ENCODE measurements around the gene SGIP1.
A peak's percentile ranks its signal among the peaks of the same experiment; 100 is the strongest.
"Not testable (repeated sequence)": the region's sequence is repeated elsewhere in the genome, so short reads cannot be mapped to it uniquely, and the experiment has no call there.

The SGIP1 gene

GRCh38 chr1:66684353-66684752 lies 150.4 kb downstream of the SGIP1 start:
- DNase-seq (ENCODE audit: low read depth), result no peak

DNA sequence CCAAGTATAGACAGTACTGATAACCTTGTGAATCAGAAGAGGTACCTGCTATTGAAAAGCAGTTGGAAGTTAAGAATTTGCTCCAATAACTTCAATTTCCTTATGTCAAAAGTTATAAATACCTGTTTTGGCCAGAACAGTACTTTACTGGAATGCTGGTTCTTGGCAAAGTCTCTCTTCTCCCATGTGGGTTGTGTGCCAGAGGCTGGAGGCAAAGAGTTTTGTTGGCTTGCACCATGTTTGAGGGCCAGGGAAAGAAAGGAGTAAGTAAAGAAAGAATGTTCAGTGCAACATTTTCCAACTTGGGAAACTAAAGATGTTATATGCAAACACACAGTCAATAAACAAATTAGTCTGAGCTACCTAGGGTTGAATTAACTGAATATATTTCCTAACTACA lies 151.3 kb downstream of the SGIP1 start:
- DNase-seq (ENCODE audit: low read depth), result no peak

DNA sequence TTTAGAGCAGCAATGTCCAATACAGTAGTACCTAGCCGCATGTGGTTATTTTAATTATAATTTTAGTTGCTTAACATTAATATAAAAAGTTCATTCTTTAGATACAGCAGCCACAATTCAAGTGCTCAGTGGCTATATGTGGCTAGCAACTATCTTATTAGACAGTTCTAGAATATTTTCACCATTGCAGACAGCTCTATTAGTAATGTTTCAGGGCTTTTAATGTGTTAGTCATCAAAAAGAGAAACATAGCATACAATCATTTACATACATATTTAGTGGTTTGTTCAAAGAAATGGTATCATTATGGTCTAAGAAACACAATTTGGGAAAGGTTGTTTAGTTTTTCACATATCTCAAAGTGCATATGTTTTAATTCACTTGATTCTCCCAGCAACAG lies 151.7 kb downstream of the SGIP1 start:
- DNase-seq (ENCODE audit: low read depth), result no peak

GRCh38 chr1:66686406-66686805 lies 152.5 kb downstream of the SGIP1 start:
- DNase-seq (ENCODE audit: low read depth), result no peak

- no peak for DNase-seq (ENCODE audit: low read depth)
Measured at GRCh38 chr1:66687358-66687757, 153.4 kb downstream of the SGIP1 start.

GRCh38 chr1:66690666-66691381 lies 156.9 kb downstream of the SGIP1 start:
- no peak for DNase-seq (ENCODE audit: low read depth)

GRCh38 chr1:66692681-66693080 lies 158.7 kb downstream of the SGIP1 start:
- no peak for DNase-seq (ENCODE audit: low read depth)

GRCh38 chr1:66693856-66694255 lies 159.9 kb downstream of the SGIP1 start:
- no peak for DNase-seq (ENCODE audit: low read depth)

DNA sequence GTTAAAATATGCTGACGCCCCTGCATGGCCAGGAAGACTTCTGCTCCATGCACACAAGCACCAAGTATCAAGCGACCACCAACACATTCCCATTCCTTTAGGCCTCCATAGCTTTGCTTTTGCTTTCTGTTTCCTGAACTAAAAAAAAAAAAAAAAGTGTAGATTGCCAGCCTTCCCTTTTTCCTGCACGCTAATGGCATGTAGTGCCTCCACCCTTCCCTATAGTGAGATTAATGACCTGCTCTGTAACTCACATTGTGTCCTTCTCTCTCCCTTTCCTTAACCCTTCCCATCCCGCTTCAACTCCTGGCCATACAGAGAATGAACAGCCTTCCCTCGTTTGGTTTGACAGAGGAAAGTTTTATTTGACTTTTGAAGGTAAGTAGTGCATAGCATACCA lies 161.2 kb downstream of the SGIP1 start:
- no peak for DNase-seq (ENCODE audit: low read depth)

- no peak for DNase-seq (ENCODE audit: low read depth)
Measured at GRCh38 chr1:66696771-66697170, 162.8 kb downstream of the SGIP1 start.

- DNase-seq (ENCODE audit: low read depth), result no peak
Measured at GRCh38 chr1:66699213-66699612, 165.3 kb downstream of the SGIP1 start.

DNA sequence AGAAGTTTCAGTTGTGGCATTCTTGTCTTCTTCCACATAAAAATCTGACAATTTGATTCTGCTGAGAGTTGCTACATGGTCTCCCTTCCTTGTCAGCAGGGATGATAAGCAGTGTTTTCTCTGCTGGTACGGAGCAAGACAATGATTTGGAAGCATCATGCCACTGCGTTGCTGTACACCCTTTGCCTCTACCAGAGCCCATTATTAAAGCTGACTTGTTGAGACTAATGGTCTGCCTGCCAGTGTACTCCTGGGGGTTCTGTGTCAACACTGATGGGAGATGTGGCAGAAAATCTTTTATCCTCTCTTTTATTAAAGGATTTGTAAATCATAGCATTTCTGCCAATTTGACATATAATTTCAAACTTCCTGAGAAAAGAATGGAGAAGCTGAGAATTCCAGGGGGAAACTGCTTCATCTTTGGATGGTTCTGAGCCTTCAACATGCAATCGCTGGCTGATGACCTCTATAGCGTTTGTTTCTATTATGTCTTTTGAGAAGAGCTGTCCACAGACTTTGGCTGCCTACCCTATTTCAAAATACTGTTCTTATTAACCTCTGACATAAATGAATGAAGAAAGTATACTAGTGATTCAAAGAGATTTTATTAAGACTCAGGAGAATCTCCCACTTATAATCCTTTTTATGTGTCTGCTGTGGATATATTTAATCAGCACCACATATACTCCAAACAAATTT lies 170.4 kb downstream of the SGIP1 start:
- peak; percentile 16 for DNase-seq (ENCODE audit: low read depth)

GRCh38 chr1:66705110-66705509 lies 171.2 kb downstream of the SGIP1 start:
- DNase-seq (ENCODE audit: low read depth), result peak; percentile 28

DNA sequence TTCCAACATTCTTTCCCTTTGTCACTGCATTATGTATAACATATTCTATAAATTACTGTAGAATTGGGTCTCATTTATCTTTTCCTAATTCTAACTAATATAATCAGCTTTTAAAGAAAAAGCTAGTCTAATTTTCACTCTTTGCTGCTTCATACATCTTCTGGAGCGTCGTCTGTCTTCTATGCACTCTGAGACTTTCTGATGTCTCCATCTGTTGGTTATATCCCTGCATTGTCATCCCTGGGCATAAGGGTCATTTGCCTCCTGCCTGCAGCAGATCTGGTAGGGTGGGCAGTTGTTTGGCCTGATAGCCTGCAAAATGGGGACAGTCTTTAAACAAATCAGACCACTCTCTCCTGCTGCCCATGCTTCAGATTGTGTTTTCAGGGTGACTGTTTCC lies 177.5 kb downstream of the SGIP1 start:
- DNase-seq (ENCODE audit: low read depth), result no peak

DNA sequence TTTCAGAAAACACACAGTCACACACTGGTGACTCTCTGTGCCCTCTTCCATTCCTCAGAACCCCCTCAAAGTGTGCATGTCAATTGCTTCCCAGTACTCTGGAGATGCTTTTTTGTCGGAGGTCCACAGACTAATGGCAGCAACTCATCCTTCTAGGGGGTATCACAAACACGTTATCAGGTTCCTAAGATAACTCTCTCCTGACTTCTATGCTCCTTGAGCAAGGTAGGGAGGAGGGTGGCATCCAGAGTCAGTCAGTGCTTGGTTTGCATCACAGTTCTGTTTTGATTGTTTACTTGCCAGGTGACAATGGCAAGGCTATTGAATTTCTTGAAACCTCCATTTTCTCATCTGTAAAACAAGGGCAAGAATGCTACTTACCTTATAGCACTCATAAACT lies 178.9 kb downstream of the SGIP1 start:
- no peak for DNase-seq (ENCODE audit: low read depth)

GRCh38 chr1:66723985-66724384 lies 190.0 kb downstream of the SGIP1 start:
- no peak for DNase-seq (ENCODE audit: low read depth)

DNA sequence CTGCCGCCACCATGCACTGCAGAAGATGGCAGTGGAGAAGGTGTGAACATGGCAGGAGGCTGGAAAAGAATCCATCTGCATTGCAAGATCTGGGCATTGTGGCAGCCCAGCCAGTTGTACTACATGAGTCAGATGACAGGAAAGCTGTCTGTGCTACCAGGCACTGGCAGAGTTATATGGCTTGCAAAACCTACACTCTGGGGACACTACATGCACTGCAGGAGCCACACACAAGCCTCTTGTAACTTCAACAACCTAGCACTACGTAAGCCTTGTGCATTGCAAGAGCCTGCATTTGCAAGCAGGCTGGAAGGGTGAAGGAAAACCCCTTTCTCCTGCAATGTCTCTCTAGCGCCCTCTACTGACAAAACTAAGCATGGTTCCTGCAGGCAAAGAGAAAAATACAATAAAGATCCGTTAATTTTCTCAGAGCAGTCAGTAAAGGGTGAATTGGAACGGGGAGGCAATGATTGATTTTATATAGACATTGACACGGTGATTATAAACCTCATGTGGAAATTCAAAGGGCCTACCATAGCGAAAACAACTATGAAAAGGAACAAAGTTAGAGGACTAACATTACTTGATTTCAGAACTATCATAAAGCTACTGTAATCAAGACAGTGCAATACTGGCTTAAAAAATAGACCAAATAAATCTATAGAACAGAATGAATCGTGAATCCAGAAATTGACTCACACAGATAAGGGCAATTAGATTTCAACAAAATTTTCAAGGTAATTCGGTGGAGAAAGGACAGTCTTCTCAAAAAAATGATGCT lies 192.1 kb downstream of the SGIP1 start:
- DNase-seq (ENCODE audit: low read depth), result peak; percentile 69

- no peak for DNase-seq (ENCODE audit: low read depth)
Measured at GRCh38 chr1:66728021-66728420, 194.1 kb downstream of the SGIP1 start.

DNA sequence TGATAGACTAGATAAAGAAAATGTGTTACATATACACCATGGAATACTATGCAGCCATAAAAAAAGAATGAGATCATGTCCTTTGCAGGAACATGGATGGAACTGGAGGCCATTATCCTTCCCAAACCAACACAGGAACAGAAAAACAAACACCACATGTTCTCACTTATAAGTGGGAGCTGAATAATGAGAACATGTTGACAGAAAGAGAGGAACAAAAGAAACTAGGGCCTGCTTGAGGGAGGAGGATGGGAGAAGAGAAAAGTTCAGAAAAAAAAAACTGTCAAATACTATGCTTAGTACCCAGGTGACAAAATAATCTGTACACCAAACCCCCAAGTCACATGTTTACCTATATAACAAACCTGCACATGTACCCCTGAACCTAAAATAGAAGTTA lies 194.8 kb downstream of the SGIP1 start:
- DNase-seq (ENCODE audit: low read depth), result not testable (repeated sequence)

DNA sequence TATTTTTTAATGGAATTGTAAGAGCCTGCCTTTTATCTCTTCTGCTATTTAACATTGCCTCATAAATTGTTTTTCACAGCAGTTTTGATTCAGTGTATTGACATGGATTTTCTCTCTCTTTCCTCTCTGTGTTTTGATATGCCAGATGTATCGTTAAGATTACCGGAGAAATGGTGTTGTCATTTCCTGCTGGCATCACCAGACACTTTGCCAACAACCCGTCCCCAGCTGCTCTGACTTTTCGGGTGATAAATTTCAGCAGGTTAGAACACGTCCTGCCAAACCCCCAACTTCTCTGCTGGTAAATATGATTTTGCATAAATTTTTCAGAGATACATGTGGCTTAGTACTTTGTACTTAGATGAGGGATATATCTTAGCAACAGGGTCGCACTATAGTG lies 195.2 kb downstream of the SGIP1 start:
- DNase-seq (ENCODE audit: low read depth), result no peak

GRCh38 chr1:66729523-66729922 lies 195.6 kb downstream of the SGIP1 start:
- DNase-seq (ENCODE audit: low read depth), result no peak

DNA sequence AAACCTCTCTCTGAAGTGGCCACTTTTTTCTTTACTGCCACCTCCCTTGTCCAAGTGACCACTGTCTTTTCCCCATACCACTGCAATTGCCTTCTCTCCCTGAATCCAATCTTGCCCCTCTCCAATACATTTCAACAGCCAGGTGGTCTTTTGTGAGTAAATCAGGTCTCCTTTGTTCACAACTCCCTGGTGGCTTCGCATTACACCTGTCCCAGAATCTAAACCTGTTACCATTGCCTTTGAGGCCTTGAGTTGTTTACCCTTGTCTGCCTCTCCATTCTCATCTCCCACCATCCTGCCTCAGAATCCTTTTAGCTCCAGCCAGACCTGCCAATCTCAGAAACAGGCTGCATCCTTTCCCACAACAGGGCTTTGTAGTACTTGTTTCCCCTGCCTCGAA lies 196.5 kb downstream of the SGIP1 start:
- DNase-seq (ENCODE audit: low read depth), result no peak

Data from fibroblast of the conjunctiva (primary cell).